Lower leg skin (tissue), 3 donors: Measurements from ENCODE around the gene CLEC3B.

Source experiments
- POLR2A ChIP-seq, 2 donors: fragments of 450-650 bp; IDR thresholded peaks; one replicate each; pipeline ENCODE4 v1.6.1; 2016 to 2017; ENCODE audit warnings: antibody characterized with exemption in 2 of 2, mild to moderate bottlenecking in 1 of 2, moderate library complexity in 1 of 2
- TF ChIP-seq, protein P1 (sequence below), 3 donors: fragments of 450-650 bp; IDR thresholded peaks; one replicate each; pipeline ENCODE4 v1.5.1; 2016; ENCODE audit warnings: antibody characterized with exemption in 3 of 3, mild to moderate bottlenecking in 3 of 3, moderate library complexity in 2 of 3

DNA sequence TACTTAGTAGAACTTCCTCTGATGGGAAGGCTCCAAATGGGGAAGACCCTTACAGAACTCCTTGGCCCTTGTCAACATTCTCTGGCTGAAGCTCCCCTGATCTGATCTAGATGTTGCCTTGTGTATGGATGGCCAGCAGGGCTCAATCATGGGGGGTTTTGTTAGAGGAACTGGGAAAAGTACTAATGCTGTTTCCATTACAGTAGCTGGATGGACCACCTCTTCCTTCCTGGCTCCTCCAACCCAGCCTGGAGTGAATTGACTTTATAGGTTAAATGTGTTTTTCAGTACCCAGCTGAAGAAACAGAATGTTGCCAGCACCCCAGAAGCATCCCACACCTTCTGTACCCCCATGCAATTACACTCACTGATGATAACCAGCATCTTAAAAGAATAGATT lies 22.7 kb upstream of the CLEC3B start:
- TF ChIP-seq, protein P1, sequence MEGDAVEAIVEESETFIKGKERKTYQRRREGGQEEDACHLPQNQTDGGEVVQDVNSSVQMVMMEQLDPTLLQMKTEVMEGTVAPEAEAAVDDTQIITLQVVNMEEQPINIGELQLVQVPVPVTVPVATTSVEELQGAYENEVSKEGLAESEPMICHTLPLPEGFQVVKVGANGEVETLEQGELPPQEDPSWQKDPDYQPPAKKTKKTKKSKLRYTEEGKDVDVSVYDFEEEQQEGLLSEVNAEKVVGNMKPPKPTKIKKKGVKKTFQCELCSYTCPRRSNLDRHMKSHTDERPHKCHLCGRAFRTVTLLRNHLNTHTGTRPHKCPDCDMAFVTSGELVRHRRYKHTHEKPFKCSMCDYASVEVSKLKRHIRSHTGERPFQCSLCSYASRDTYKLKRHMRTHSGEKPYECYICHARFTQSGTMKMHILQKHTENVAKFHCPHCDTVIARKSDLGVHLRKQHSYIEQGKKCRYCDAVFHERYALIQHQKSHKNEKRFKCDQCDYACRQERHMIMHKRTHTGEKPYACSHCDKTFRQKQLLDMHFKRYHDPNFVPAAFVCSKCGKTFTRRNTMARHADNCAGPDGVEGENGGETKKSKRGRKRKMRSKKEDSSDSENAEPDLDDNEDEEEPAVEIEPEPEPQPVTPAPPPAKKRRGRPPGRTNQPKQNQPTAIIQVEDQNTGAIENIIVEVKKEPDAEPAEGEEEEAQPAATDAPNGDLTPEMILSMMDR (IDR thresholded peaks at IDR 0.05) = no peak
- no peak for TF ChIP-seq POLR2A (IDR thresholded peaks at IDR 0.05)
